C4-2B (cell line): ENCODE measurements around the gene ERBB4.

Source experiments
- ZFX ChIP-seq: fragments of 450-650 bp; IDR thresholded peaks from 2 replicates; pipeline ENCODE4 v1.6.1; 2017
- TF ChIP-seq, protein P1 (sequence below): fragments of 450-650 bp; conservative IDR thresholded peaks from 2 replicates; pipeline ENCODE4 v1.5.1; 2017; ENCODE audit warnings: mild to moderate bottlenecking

DNA sequence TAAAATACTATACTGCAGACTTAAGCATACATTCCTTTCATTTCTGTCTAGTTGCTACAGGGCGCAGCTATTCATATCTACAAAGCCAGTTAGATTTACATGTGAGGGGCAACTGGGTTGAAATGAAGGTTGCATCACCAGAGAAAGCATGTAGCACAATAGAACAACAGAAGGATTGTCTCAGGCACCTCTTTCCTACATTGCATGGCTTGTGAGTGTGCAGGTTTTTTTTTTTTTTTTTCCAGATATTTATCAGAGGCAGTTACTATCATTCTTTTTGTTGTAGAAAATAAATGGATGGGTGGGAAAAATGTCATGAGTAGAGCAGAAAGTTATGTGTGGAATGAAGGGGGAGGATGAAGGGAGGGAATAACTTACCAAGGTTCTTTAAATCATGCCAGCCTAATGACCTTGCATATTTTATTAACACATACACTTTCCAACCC lies 86.8 kb downstream of the ERBB4 start:
- TF ChIP-seq, protein P1, sequence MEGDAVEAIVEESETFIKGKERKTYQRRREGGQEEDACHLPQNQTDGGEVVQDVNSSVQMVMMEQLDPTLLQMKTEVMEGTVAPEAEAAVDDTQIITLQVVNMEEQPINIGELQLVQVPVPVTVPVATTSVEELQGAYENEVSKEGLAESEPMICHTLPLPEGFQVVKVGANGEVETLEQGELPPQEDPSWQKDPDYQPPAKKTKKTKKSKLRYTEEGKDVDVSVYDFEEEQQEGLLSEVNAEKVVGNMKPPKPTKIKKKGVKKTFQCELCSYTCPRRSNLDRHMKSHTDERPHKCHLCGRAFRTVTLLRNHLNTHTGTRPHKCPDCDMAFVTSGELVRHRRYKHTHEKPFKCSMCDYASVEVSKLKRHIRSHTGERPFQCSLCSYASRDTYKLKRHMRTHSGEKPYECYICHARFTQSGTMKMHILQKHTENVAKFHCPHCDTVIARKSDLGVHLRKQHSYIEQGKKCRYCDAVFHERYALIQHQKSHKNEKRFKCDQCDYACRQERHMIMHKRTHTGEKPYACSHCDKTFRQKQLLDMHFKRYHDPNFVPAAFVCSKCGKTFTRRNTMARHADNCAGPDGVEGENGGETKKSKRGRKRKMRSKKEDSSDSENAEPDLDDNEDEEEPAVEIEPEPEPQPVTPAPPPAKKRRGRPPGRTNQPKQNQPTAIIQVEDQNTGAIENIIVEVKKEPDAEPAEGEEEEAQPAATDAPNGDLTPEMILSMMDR: no peak
- no peak for TF ChIP-seq ZFX
